H1 (cell line): ENCODE data around the gene GPR141.

Experiments used
- ASH2L ChIP-seq: fragments of 200-600, 300-600 bp; sonication (generic); IDR thresholded peaks from one replicate; pipeline ENCODE4 v1.7.1; 2017; ENCODE audit warnings: low read length
- CBX8 ChIP-seq: fragments of 300-800, 300-1000 bp; sonication (generic); IDR thresholded peaks from 2 replicates; pipeline ENCODE4 v1.7.1; 2016; ENCODE audit warnings: low read depth, low read length, borderline replicate concordance
- CHD1 ChIP-seq: IDR thresholded peaks from 2 replicates; pipeline ENCODE4 v1.6.1; 2012; ENCODE audit warnings: low read depth, low read length, improper control_type of control experiment
- EZH2 ChIP-seq: fragments of 200-600 bp; sonication (generic); IDR thresholded peaks from 2 replicates; pipeline ENCODE4 v1.7.1; 2012; ENCODE audit warnings: low read depth, mild to moderate bottlenecking, moderate library complexity, low read length, inconsistent platforms; ENCODE audit not compliant: severe bottlenecking
- JUND ChIP-seq: IDR thresholded peaks from 2 replicates; pipeline ENCODE4 v1.6.1; 2011; ENCODE audit warnings: mild to moderate bottlenecking, improper control_type of control experiment, low read length
- POLR2A ChIP-seq, 2 experiments: IDR thresholded peaks; 1 replicate in 1 of 2; 2 replicates in 1 of 2; pipeline ENCODE4 v1.6.1; 2011; ENCODE audit warnings: low read depth in 2 of 2, low read length in 2 of 2, mild to moderate bottlenecking in 2 of 2; ENCODE audit errors: control extremely low read depth in 1 of 2
- POLR2AphosphoS5 ChIP-seq: IDR thresholded peaks from 2 replicates; pipeline ENCODE4 v1.6.1; 2011; ENCODE audit warnings: low read depth, low read length
- RFX5 ChIP-seq: IDR thresholded peaks from 2 replicates; pipeline ENCODE4 v1.6.1; 2011; ENCODE audit warnings: low read depth, low read length, improper control_type of control experiment, borderline replicate concordance
- SIN3A ChIP-seq, 2 experiments: IDR thresholded peaks in 1 of 2; conservative IDR thresholded peaks in 1 of 2; 2 replicates each; pipeline ENCODE4 v1.6.1; 2011 to 2012; ENCODE audit warnings: low read length in 2 of 2, improper control_type of control experiment in 1 of 2, low read depth in 1 of 2, mild to moderate bottlenecking in 1 of 2
- TF ChIP-seq, protein P1 (sequence below), 3 experiments: IDR thresholded peaks; 1 replicate in 2 of 3; 2 replicates in 1 of 3; pipeline versions ENCODE4 v1.5.1 to v1.6.1; 2011; ENCODE audit warnings: low read length in 3 of 3, mild to moderate bottlenecking in 3 of 3, inconsistent platforms in 2 of 3, low read depth in 1 of 3, moderate library complexity in 1 of 3; ENCODE audit not compliant: insufficient read depth in 1 of 3; ENCODE audit errors: control extremely low read depth in 1 of 3
- TF ChIP-seq, protein P2 (sequence below): IDR thresholded peaks from 2 replicates; pipeline ENCODE4 v1.6.1; 2011; ENCODE audit warnings: low read depth, mild to moderate bottlenecking, low read length; ENCODE audit not compliant: insufficient read depth
- TF ChIP-seq, protein P3 (sequence below): IDR thresholded peaks from 2 replicates; pipeline ENCODE4 v1.6.1; 2012; ENCODE audit warnings: inconsistent platforms

DNA sequence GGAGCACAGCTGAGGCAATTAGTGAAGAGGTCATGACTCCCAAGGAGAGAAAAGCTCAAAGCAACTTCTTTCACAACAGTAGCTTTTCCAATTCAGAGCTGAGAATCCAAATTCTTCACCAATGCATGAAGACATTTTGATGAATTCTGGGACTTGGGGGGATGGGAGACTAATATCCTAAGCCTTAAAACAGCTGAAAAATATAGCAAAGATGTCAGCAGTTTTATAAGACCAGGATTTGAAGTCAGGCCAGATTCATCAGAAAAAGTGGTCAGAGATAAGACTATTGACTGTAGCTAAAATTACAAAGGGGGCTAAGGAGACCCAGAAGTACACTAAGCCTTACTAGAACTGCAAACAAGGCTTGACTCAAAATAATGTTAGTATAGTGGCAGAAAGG lies 51.6 kb downstream of the GPR141 start:
- TF ChIP-seq CBX8 (no peak), RFX5 (no peak), POLR2A (IDR thresholded peaks at IDR 0.05; ENCODE audit: control extremely low read depth in 1 of 2, low read depth in 2 of 2, low read length in 2 of 2) (no peak), ASH2L (no peak), SIN3A (conservative IDR thresholded peaks at IDR 0.05 in 1 of 2, IDR thresholded peaks at IDR 0.05 in 1 of 2; ENCODE audit: low read depth in 1 of 2, low read length in 2 of 2) (no peak), CHD1 (no peak), POLR2AphosphoS5 (no peak), JUND (no peak), EZH2 (no peak)
- TF ChIP-seq, protein P1, sequence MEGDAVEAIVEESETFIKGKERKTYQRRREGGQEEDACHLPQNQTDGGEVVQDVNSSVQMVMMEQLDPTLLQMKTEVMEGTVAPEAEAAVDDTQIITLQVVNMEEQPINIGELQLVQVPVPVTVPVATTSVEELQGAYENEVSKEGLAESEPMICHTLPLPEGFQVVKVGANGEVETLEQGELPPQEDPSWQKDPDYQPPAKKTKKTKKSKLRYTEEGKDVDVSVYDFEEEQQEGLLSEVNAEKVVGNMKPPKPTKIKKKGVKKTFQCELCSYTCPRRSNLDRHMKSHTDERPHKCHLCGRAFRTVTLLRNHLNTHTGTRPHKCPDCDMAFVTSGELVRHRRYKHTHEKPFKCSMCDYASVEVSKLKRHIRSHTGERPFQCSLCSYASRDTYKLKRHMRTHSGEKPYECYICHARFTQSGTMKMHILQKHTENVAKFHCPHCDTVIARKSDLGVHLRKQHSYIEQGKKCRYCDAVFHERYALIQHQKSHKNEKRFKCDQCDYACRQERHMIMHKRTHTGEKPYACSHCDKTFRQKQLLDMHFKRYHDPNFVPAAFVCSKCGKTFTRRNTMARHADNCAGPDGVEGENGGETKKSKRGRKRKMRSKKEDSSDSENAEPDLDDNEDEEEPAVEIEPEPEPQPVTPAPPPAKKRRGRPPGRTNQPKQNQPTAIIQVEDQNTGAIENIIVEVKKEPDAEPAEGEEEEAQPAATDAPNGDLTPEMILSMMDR (IDR thresholded peaks at IDR 0.05; ENCODE audit: control extremely low read depth in 1 of 3, insufficient read depth in 1 of 3, low read depth in 1 of 3, low read length in 3 of 3), result no peak
- TF ChIP-seq, protein P2, sequence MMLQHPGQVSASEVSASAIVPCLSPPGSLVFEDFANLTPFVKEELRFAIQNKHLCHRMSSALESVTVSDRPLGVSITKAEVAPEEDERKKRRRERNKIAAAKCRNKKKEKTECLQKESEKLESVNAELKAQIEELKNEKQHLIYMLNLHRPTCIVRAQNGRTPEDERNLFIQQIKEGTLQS, result no peak
- TF ChIP-seq, protein P3, sequence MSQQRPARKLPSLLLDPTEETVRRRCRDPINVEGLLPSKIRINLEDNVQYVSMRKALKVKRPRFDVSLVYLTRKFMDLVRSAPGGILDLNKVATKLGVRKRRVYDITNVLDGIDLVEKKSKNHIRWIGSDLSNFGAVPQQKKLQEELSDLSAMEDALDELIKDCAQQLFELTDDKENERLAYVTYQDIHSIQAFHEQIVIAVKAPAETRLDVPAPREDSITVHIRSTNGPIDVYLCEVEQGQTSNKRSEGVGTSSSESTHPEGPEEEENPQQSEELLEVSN, result no peak
